HepG2 (cell line): ENCODE data around the gene VPREB3. TPM values are rescaled to one million over a fixed set of nuclear protein-coding genes. Genes with fewer than 3 reads are reported as not detected.

Source experiments
- EZH2 ChIP-seq: conservative IDR thresholded peaks from 2 replicates; pipeline ENCODE4 v1.6.1; 2012; ENCODE audit warnings: mild to moderate bottlenecking, low read depth, low read length, moderate library complexity
- HNF1A ChIP-seq, 2 experiments: sonication (generic) in 1 of 2; formaldehyde crosslinking in 1 of 2; IDR thresholded peaks; 2 replicates each; pipeline versions ENCODE4 v1.4.0 to v1.6.1; 2016 to 2020; ENCODE audit warnings: borderline replicate concordance in 1 of 2, low read depth in 1 of 2, mild to moderate bottlenecking in 1 of 2, missing genetic modification reagents in 1 of 2
- RFXAP ChIP-seq: sonication (generic); formaldehyde crosslinking; IDR thresholded peaks from 2 replicates; pipeline ENCODE4 v1.4.0; 2020; ENCODE audit warnings: missing genetic modification reagents, borderline replicate concordance
- SALL1 ChIP-seq: sonication (generic); formaldehyde crosslinking; IDR thresholded peaks from 2 replicates; pipeline ENCODE4 v1.8.0; 2022; ENCODE audit warnings: mild to moderate bottlenecking, missing genetic modification reagents
- SP2 ChIP-seq: sonication (generic); formaldehyde crosslinking; IDR thresholded peaks from 2 replicates; pipeline ENCODE4 v1.5.1; 2020; ENCODE audit warnings: mild to moderate bottlenecking, missing genetic modification reagents
- ZBTB7A ChIP-seq: sonication (generic); formaldehyde crosslinking; IDR thresholded peaks from 2 replicates; pipeline ENCODE4 v1.8.0; 2022; ENCODE audit warnings: mild to moderate bottlenecking, missing genetic modification reagents
- ZBTB7B ChIP-seq: sonication (generic); formaldehyde crosslinking; IDR thresholded peaks from 2 replicates; pipeline ENCODE4 v1.4.0; 2020; ENCODE audit warnings: missing genetic modification reagents
- ZNF547 ChIP-seq: sonication (generic); formaldehyde crosslinking; IDR thresholded peaks from 2 replicates; pipeline ENCODE4 v1.5.1; 2020; ENCODE audit warnings: mild to moderate bottlenecking, missing genetic modification reagents
- ZNF556 ChIP-seq: sonication (generic); formaldehyde crosslinking; IDR thresholded peaks from 2 replicates; pipeline ENCODE4 v1.4.0; 2020; ENCODE audit warnings: mild to moderate bottlenecking, missing genetic modification reagents, borderline replicate concordance
- ZNF557 ChIP-seq: sonication (generic); formaldehyde crosslinking; IDR thresholded peaks from 2 replicates; pipeline ENCODE4 v1.4.0; 2020; ENCODE audit warnings: missing genetic modification reagents
- ZNF646 ChIP-seq: sonication (generic); formaldehyde crosslinking; IDR thresholded peaks from 2 replicates; pipeline ENCODE4 v1.9.0; 2021; ENCODE audit warnings: mild to moderate bottlenecking, missing genetic modification reagents
- polyA plus RNA-seq, 8 experiments: library from polyadenylated mRNA; depleted of rRNA in 3 of 8; stranded (reverse) in 7 of 8; unstranded in 1 of 8; fragments of >200 nt; fragmentation: Illumina TruSeq in 4 of 8; extraction: Trizol in 4 of 8; gene quantifications; 2 replicates each; pipeline versions ENCODE4 v1.2.1 to v1.2.3, GENCODE V29; 2011 to 2016; ENCODE audit warnings: low read depth in 4 of 8, missing spikeins in 1 of 8, mixed read lengths in 1 of 8; ENCODE audit not compliant: insufficient read depth in 1 of 8
- total RNA-seq, 5 experiments: library from RNA; depleted of rRNA; stranded (reverse); fragments of >200 nt; fragmentation: Illumina TruSeq; extraction: Trizol; gene quantifications; 2 replicates each; pipeline ENCODE4 v1.2.3, GENCODE V29; 2016; ENCODE audit warnings: low read depth in 1 of 5

The VPREB3 gene
- total and polyA plus RNA-seq, 2 of the 13 experiments (the other 11 are each of a cell fraction or from before 2014, with no cell fraction given): 0.22 TPM; not detected in 1

- TF ChIP-seq ZNF646 (no peak), RFXAP (CRISPR knock-in tag) (peak; percentile 64; the same call in 1 of the 2 replicates), ZNF547 (CRISPR knock-in tag) (0 out of 2 replicates have a peak, but pooled peaks have one; percentile 73), ZBTB7B (CRISPR knock-in tag) (0 out of 2 replicates have a peak, but pooled peaks have one; percentile 21), ZBTB7A (CRISPR knock-in tag) (peak; percentile 23; the same call in 1 of the 2 replicates), EZH2 (no peak), ZNF557 (CRISPR knock-in tag) (no peak), HNF1A (IDR thresholded peaks at IDR 0.05; ENCODE audit: low read depth) (no peak), HNF1A (CRISPR knock-in tag; IDR thresholded peaks at IDR 0.05; ENCODE audit: borderline replicate concordance) (peak; percentile 38; the same call in 1 of the 2 replicates), SALL1 (CRISPR knock-in tag) (peak; percentile 63), ZNF556 (peak; percentile 55; the same call in 1 of the 2 replicates), SP2 (CRISPR knock-in tag) (peak; percentile 67)
- TF ChIP-seq, all 625 proteins: peak for 118
These were observed 3.3 kb downstream of the VPREB3 start, which contains the start of gene ZNF70 (continued) for GRCh38 chr22:23750714-23751440.
